SK-N-SH (cell line): Measurements from ENCODE around the gene FAP. TPM values are rescaled to one million over a fixed set of nuclear protein-coding genes. Genes with fewer than 3 reads are reported as not detected.

Source experiments
- CTCF ChIA-PET: fragments of 300-600, 350-600 bp; formaldehyde crosslinking; extraction: SDS; loops from one replicate; lab custom pipeline; 2021; lab: Yijun Ruan, JAX
- POLR2A ChIA-PET: fragments of 350-600 bp; sonication (Branson Sonifier 250); formaldehyde crosslinking; extraction: SDS; loops from one replicate; lab custom pipeline; 2020; ENCODE audit warnings: antibody characterized with exemption, inconsistent platforms; lab: Yijun Ruan, JAX
- DNase-seq: peaks from one replicate; pipeline ENCODE4 v3.0.0; 2012
- H2AFZ ChIP-seq: fragments of 200-600 bp; sonication (generic); 2 replicates; pipeline ENCODE4 v1.8.1; 2016; ENCODE audit warnings: antibody characterized with exemption, mild to moderate bottlenecking, low read depth
- H3F3A ChIP-seq: fragments of 200-600 bp; sonication (generic); replicated peaks from 2 replicates; pipeline ENCODE3; 2016; ENCODE audit warnings: antibody characterized with exemption, mild to moderate bottlenecking; ENCODE audit not compliant: insufficient read depth
- H3K27ac ChIP-seq, 2 experiments: fragments of 200-500 bp in 1 of 2; fragments of 200-600 bp in 1 of 2; sonication (Bioruptor generic) in 1 of 2; sonication (generic), shearing (Covaris generic) in 1 of 2; 2 replicates each; pipeline versions ENCODE4 v1.5.1 to v1.6.1; 2014 to 2016; ENCODE audit warnings: low read depth in 2 of 2, inconsistent platforms in 1 of 2, low read length in 1 of 2, mild to moderate bottlenecking in 1 of 2, mixed read lengths in 1 of 2
- H3K27me3 ChIP-seq: fragments of 200-600 bp; sonication (generic), shearing (Covaris generic); 2 replicates; pipeline ENCODE4 v1.6.1; 2016; ENCODE audit warnings: mixed run types; ENCODE audit not compliant: insufficient read depth
- H3K36me3 ChIP-seq, 2 experiments: fragments of 200-500 bp in 1 of 2; fragments of 200-600 bp in 1 of 2; sonication (Bioruptor generic) in 1 of 2; sonication (generic) in 1 of 2; replicated peaks in 1 of 2; 2 replicates each; pipeline versions ENCODE3 to v1.5.1; 2014 to 2016; ENCODE audit warnings: low read length in 1 of 2, mild to moderate bottlenecking in 1 of 2; ENCODE audit not compliant: insufficient read depth in 2 of 2, control insufficient read depth in 1 of 2
- H3K4me1 ChIP-seq, 2 experiments: fragments of 200-500 bp in 1 of 2; fragments of 200-600 bp in 1 of 2; sonication (Bioruptor generic) in 1 of 2; sonication (generic), shearing (Covaris generic) in 1 of 2; 2 replicates each; pipeline versions ENCODE4 v1.5.1 to v1.6.1; 2014 to 2016; ENCODE audit warnings: low read depth in 1 of 2, low read length in 1 of 2, mixed run types in 1 of 2; ENCODE audit not compliant: insufficient read depth in 2 of 2, control insufficient read depth in 1 of 2
- H3K4me2 ChIP-seq: fragments of 200-600 bp; sonication (generic), shearing (Covaris generic); 2 replicates; pipeline ENCODE4 v1.6.1; 2017; ENCODE audit warnings: mixed run types
- H3K4me3 ChIP-seq, 2 experiments: fragments of 200-500 bp in 1 of 2; fragments of 200-600 bp in 1 of 2; sonication (Bioruptor generic) in 1 of 2; sonication (generic), shearing (Covaris generic) in 1 of 2; 2 replicates each; pipeline versions ENCODE4 v1.5.1 to v1.8.1; 2014 to 2016; ENCODE audit warnings: low read depth in 2 of 2, inconsistent platforms in 1 of 2, low read length in 1 of 2, mild to moderate bottlenecking in 1 of 2, mixed read lengths in 1 of 2, moderate library complexity in 1 of 2
- H3K79me2 ChIP-seq: fragments of 200-600 bp; sonication (generic); 2 replicates; pipeline ENCODE4 v1.8.1; 2017; ENCODE audit warnings: mild to moderate bottlenecking; ENCODE audit not compliant: insufficient read depth
- H3K9ac ChIP-seq: fragments of 200-600 bp; sonication (generic); 2 replicates; pipeline ENCODE4 v1.6.1; 2017; ENCODE audit warnings: mixed run types
- H3K9me2 ChIP-seq: fragments of 200-600 bp; sonication (generic); 2 replicates; pipeline ENCODE4 v1.6.1; 2017; ENCODE audit warnings: mixed run types
- H3K9me3 ChIP-seq: fragments of 200-600 bp; sonication (generic); 2 replicates; pipeline ENCODE4 v1.6.1; 2017; ENCODE audit warnings: mixed run types, mild to moderate bottlenecking, moderate library complexity
- H4K20me1 ChIP-seq: fragments of 200-600 bp; sonication (generic); 2 replicates; pipeline ENCODE4 v1.6.1; 2017; ENCODE audit warnings: mild to moderate bottlenecking, mixed run types; ENCODE audit not compliant: insufficient read depth
- CHD2 ChIP-seq: fragments of 150-350 bp; IDR thresholded peaks from 2 replicates; pipeline ENCODE4 v1.6.1; 2018; ENCODE audit warnings: low read length; ENCODE audit not compliant: partially characterized antibody
- CTCF ChIP-seq: fragments of 200-600 bp; sonication (generic); IDR thresholded peaks from 2 replicates; pipeline ENCODE4 v1.6.1; 2017; ENCODE audit warnings: antibody characterized with exemption, mild to moderate bottlenecking, moderate library complexity
- EZH2phosphoT487 ChIP-seq: fragments of 200-600 bp; sonication (generic); IDR thresholded peaks from 2 replicates; pipeline ENCODE4 v1.6.1; 2017; ENCODE audit warnings: low read depth, mixed run types, mild to moderate bottlenecking, antibody characterized with exemption, moderate library complexity, borderline replicate concordance
- GABPA ChIP-seq: IDR thresholded peaks from 2 replicates; pipeline ENCODE4 v1.4.0; 2012; ENCODE audit warnings: low read depth, mild to moderate bottlenecking
- MXI1 ChIP-seq: IDR thresholded peaks from 2 replicates; pipeline ENCODE4 v1.6.1; 2012; ENCODE audit warnings: mild to moderate bottlenecking, low read depth, low read length, improper control_type of control experiment
- NFIC ChIP-seq: IDR thresholded peaks from 2 replicates; pipeline ENCODE4 v1.4.0; 2012; ENCODE audit warnings: borderline replicate concordance
- PBX3 ChIP-seq: IDR thresholded peaks from 2 replicates; pipeline ENCODE4; 2012
- RCOR1 ChIP-seq: fragments of 150-350 bp; IDR thresholded peaks from 2 replicates; pipeline ENCODE4 v1.6.1; 2017; ENCODE audit warnings: antibody characterized with exemption, low read length
- RFX5 ChIP-seq: IDR thresholded peaks from 2 replicates; pipeline ENCODE4 v1.6.1; 2012; ENCODE audit warnings: mild to moderate bottlenecking, improper control_type of control experiment, low read length
- SMC3 ChIP-seq: IDR thresholded peaks from 2 replicates; pipeline ENCODE4 v1.6.1; 2012; ENCODE audit warnings: low read depth, low read length, improper control_type of control experiment
- TEAD4 ChIP-seq: IDR thresholded peaks from 2 replicates; pipeline ENCODE4 v1.4.0; 2012; ENCODE audit warnings: mild to moderate bottlenecking, borderline replicate concordance; ENCODE audit not compliant: insufficient read depth
- USF1 ChIP-seq: IDR thresholded peaks from 2 replicates; pipeline ENCODE4 v1.4.0; 2012; ENCODE audit warnings: low read depth, borderline replicate concordance
- YY1 ChIP-seq: IDR thresholded peaks from 2 replicates; pipeline ENCODE4 v1.4.0; 2012; ENCODE audit warnings: low read depth, mild to moderate bottlenecking
- ZBTB33 ChIP-seq: IDR thresholded peaks from 2 replicates; pipeline ENCODE4 v1.4.0; 2012; ENCODE audit warnings: low read depth, borderline replicate concordance
- WGBS: methylation state at CpG from one replicate; pipeline ENCODE4 v1.1.6; 2017; ENCODE audit warnings: low lambda C conversion rate; 5-methylcytosine and 5-hydroxymethylcytosine counted together
- polyA plus RNA-seq, 3 experiments: library from polyadenylated mRNA; depleted of rRNA; stranded (reverse); fragments of >200 nt; gene quantifications; 2 replicates each; pipeline ENCODE4 v1.2.3, GENCODE V29; 2012

The FAP gene
- polyA plus RNA-seq, 1 of the 3 experiments (the other 2 are of a cell fraction) = 36.9 TPM

DNA sequence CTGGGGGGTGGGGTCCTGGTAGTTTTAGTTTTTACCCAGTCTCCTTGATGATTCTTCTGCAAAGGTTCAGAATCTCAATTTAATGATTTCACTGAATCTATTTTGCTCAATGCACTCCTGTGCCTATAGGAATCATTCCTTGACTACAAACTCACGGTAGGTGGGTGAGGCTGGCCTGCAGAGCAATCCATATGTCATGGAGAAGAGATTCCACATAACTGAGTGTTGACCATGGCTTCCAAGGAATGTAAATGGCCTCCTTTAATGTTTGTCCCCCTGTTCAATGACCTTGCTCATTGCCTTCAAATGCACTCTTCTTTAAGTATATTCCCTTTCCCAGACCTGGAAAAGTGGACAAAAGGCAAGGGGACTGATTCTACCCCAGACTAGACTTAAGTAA lies 12.5 kb downstream of the FAP start:
- CTCF ChIA-PET = interaction anchor here (3.0 kb wide), 1 partner anchor 11 kb away, joined by 17 read pairs; no protein-coding TSS in a partner anchor
- 74% methylated on average over 1 of the region's 1 CpG for WGBS
- Histone ChIP-seq H3K4me1 (peaks cover 0 to 2% of the 10 kb centered on the region in 2 experiments; a peak in 1 of 4 replicates), H4K20me1 (no peaks in the 10 kb centered on the region)
- TF ChIP-seq PBX3 (no peak), CTCF (no peak), EZH2phosphoT487 (no peak), SMC3 (no peak), GABPA (no peak), RCOR1 (no peak), TEAD4 (no peak), YY1 (no peak), RFX5 (no peak), MXI1 (no peak)
- TF ChIP-seq, all 33 proteins: peak for 0
- H3F3A ChIP-seq = peaks cover 10% of the 10 kb centered on the region
- H3K9me3 ChIP-seq = no peaks in the 10 kb centered on the region
- H3K27me3 ChIP-seq = no peaks in the 10 kb centered on the region
- POLR2A ChIA-PET = no interaction called here
- H2AFZ ChIP-seq = no peak overlapping the region
- H3K4me3 ChIP-seq = no peak overlapping the region
- peaks cover 5 to 37% of the 10 kb centered on the region in 2 experiments for H3K36me3 ChIP-seq
- H3K9ac ChIP-seq = no peak overlapping the region
- no peak overlapping the region for H3K4me2 ChIP-seq
- no peak for DNase-seq
- peaks cover 55% of the 10 kb centered on the region for H3K79me2 ChIP-seq
- H3K27ac ChIP-seq = no peak overlapping the region
- no peaks in the 10 kb centered on the region; the same call in 1 of the 2 replicates for H3K9me2 ChIP-seq

GRCh38 chr2:162226836-162227235 lies 16.4 kb downstream of the FAP start:
- H3K27me3 ChIP-seq = no peaks in the 10 kb centered on the region
- no peaks in the 10 kb centered on the region for H3K9me3 ChIP-seq
- peaks cover 31% of the 10 kb centered on the region; the same call in 1 of the 2 replicates for H3K79me2 ChIP-seq
- ChIA-PET POLR2A (no interaction called here), CTCF (interaction anchor here (1.2 kb wide), 1 partner anchor 71 kb away, joined by 5 read pairs; no protein-coding TSS in a partner anchor)
- H3K4me1 ChIP-seq = no peaks in the 10 kb centered on the region
- H3F3A ChIP-seq = peaks cover 3% of the 10 kb centered on the region
- H3K9me2 ChIP-seq = no peaks in the 10 kb centered on the region; the same call in 1 of the 2 replicates
- H3K4me3 ChIP-seq = no peak overlapping the region
- H2AFZ ChIP-seq = no peak overlapping the region
- no peak overlapping the region for H3K27ac ChIP-seq
- H3K4me2 ChIP-seq = no peak overlapping the region
- TF ChIP-seq CTCF = no peak
- TF ChIP-seq NFIC = no peak
- TF ChIP-seq CHD2 = no peak
- no peak for TF ChIP-seq ZBTB33
- no peak for TF ChIP-seq USF1
- H3K36me3 ChIP-seq = peaks cover 26 to 59% of the 10 kb centered on the region in 2 experiments
- H4K20me1 ChIP-seq = no peaks in the 10 kb centered on the region
- DNase-seq = no peak
- H3K9ac ChIP-seq = no peak overlapping the region
